Adrenal gland (tissue), 5 donors: ENCODE data around the gene RAMP3.

Source experiments
- POLR2A ChIP-seq, 2 donors: fragments of 450-650 bp; IDR thresholded peaks; one replicate each; pipeline ENCODE4 v1.6.1; 2017; ENCODE audit warnings: antibody characterized with exemption in 2 of 2, mild to moderate bottlenecking in 2 of 2, moderate library complexity in 1 of 2
- TF ChIP-seq, protein P1 (sequence below), 6 experiments: fragments of 450-650 bp in 4 of 6; fragments of 200-600 bp in 2 of 6; sonication (generic) in 1 of 6; IDR thresholded peaks; 1 replicate in 5 of 6; 2 replicates in 1 of 6; pipeline versions ENCODE4 v1.5.1 to v1.8.0; 2016 to 2021; ENCODE audit warnings: antibody characterized with exemption in 6 of 6, mild to moderate bottlenecking in 2 of 6, moderate library complexity in 1 of 6
- donor health status: DM: no; HTN: no; CAD: no.

DNA sequence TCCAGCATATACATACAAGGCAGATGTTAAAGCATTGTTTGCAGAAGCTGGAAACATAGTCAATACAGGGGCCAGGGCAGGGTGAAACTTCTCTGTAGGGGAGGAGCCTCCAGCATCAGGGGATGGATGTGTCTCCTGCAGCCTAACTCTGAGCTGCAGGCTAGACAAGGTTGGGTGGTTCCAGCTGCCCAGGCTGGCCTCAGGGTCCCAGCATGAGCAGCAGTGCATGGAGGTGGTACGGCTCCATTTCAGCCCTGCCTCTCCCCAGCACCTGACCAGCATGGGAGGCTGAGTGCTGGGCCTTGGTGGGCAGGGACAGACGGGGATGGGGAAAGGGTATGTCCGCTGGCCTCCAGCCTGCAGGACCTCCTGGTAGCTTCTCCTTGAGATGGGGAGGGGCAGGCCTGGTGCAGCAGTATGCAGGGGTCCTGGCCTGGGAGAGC, 38.7 kb upstream of the RAMP3 start:
- TF ChIP-seq, protein P1, sequence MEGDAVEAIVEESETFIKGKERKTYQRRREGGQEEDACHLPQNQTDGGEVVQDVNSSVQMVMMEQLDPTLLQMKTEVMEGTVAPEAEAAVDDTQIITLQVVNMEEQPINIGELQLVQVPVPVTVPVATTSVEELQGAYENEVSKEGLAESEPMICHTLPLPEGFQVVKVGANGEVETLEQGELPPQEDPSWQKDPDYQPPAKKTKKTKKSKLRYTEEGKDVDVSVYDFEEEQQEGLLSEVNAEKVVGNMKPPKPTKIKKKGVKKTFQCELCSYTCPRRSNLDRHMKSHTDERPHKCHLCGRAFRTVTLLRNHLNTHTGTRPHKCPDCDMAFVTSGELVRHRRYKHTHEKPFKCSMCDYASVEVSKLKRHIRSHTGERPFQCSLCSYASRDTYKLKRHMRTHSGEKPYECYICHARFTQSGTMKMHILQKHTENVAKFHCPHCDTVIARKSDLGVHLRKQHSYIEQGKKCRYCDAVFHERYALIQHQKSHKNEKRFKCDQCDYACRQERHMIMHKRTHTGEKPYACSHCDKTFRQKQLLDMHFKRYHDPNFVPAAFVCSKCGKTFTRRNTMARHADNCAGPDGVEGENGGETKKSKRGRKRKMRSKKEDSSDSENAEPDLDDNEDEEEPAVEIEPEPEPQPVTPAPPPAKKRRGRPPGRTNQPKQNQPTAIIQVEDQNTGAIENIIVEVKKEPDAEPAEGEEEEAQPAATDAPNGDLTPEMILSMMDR (IDR thresholded peaks at IDR 0.05): no peak
- no peak for TF ChIP-seq POLR2A (IDR thresholded peaks at IDR 0.05)
